ENCODE data around the gene INPP5J. TPM values are rescaled to one million over a fixed set of nuclear protein-coding genes. Genes with fewer than 3 reads are reported as not detected.

The INPP5J gene
- total RNA-seq, 1 donor from 2014 or later, result under 0.01 TPM

- no peak for FAIRE-seq
- Histone ChIP-seq H3K4me3 (ENCODE audit: low read depth, low read length) (no peak overlapping the region), H3K36me3 (ENCODE audit: control insufficient read depth, insufficient read depth, low read length) (no peaks in the 10 kb centered on the region), H3K27me3 (ENCODE audit: control insufficient read depth, insufficient read depth, low read length) (no peaks in the 10 kb centered on the region)
- no peak for TF ChIP-seq CTCF (IDR thresholded peaks at IDR 0.05; ENCODE audit: insufficient read depth, low read length, severe bottlenecking)
- no peak for DNase-seq (ENCODE audit: low read depth)
These were observed 29.1 kb downstream of the INPP5J start for GRCh38 chr22:31151872-31152271.

GRCh38 chr22:31153357-31153756 lies 30.6 kb downstream of the INPP5J start:
- H3K4me3 ChIP-seq (ENCODE audit: low read depth, low read length), result no peak overlapping the region
- DNase-seq (ENCODE audit: low read depth) (no peak), FAIRE-seq (no peak)
- H3K36me3 ChIP-seq (ENCODE audit: control insufficient read depth, insufficient read depth, low read length), result no peaks in the 10 kb centered on the region
- no peak for TF ChIP-seq CTCF (IDR thresholded peaks at IDR 0.05; ENCODE audit: insufficient read depth, low read length, severe bottlenecking)
- H3K27me3 ChIP-seq (ENCODE audit: control insufficient read depth, insufficient read depth, low read length), result no peaks in the 10 kb centered on the region

- no peaks in the 10 kb centered on the region for H3K27me3 ChIP-seq (ENCODE audit: control insufficient read depth, insufficient read depth, low read length)
- no peak for TF ChIP-seq CTCF (IDR thresholded peaks at IDR 0.05; ENCODE audit: insufficient read depth, low read length, severe bottlenecking)
- no peaks in the 10 kb centered on the region for H3K36me3 ChIP-seq (ENCODE audit: control insufficient read depth, insufficient read depth, low read length)
- no peak for DNase-seq (ENCODE audit: low read depth)
- no peak for FAIRE-seq
- no peak overlapping the region for H3K4me3 ChIP-seq (ENCODE audit: low read depth, low read length)
These were observed 32.2 kb downstream of the INPP5J start for GRCh38 chr22:31154975-31155374.

GRCh38 chr22:31155422-31155821 lies 32.7 kb downstream of the INPP5J start:
- H3K36me3 ChIP-seq (ENCODE audit: control insufficient read depth, insufficient read depth, low read length), result no peaks in the 10 kb centered on the region
- no peak overlapping the region for H3K4me3 ChIP-seq (ENCODE audit: low read depth, low read length)
- H3K27me3 ChIP-seq (ENCODE audit: control insufficient read depth, insufficient read depth, low read length), result no peaks in the 10 kb centered on the region
- DNase-seq (ENCODE audit: low read depth), result no peak
- FAIRE-seq, result no peak
- TF ChIP-seq CTCF (IDR thresholded peaks at IDR 0.05; ENCODE audit: insufficient read depth, low read length, severe bottlenecking), result no peak

- FAIRE-seq (no peak), DNase-seq (ENCODE audit: low read depth) (no peak)
- peaks cover 3% of the 10 kb centered on the region for H3K36me3 ChIP-seq (ENCODE audit: control insufficient read depth, insufficient read depth, low read length)
- H3K4me3 ChIP-seq (ENCODE audit: low read depth, low read length), result peak overlapping the region; percentile 69
- TF ChIP-seq CTCF (IDR thresholded peaks at IDR 0.05; ENCODE audit: insufficient read depth, low read length, severe bottlenecking), result no peak
- H3K27me3 ChIP-seq (ENCODE audit: control insufficient read depth, insufficient read depth, low read length), result no peaks in the 10 kb centered on the region
These were observed 37.7 kb downstream of the INPP5J start for GRCh38 chr22:31160328-31160978.

GRCh38 chr22:31161386-31161785 lies 38.6 kb downstream of the INPP5J start:
- TF ChIP-seq CTCF (IDR thresholded peaks at IDR 0.05; ENCODE audit: insufficient read depth, low read length, severe bottlenecking), result no peak
- no peak for DNase-seq (ENCODE audit: low read depth)
- FAIRE-seq, result no peak
- Histone ChIP-seq H3K27me3 (ENCODE audit: control insufficient read depth, insufficient read depth, low read length) (no peaks in the 10 kb centered on the region), H3K4me3 (ENCODE audit: low read depth, low read length) (peak overlapping the region; percentile 69), H3K36me3 (ENCODE audit: control insufficient read depth, insufficient read depth, low read length) (peaks cover 5% of the 10 kb centered on the region)
